BJ (cell line): ENCODE data around the gene NMRAL1. TPM values are rescaled to one million over a fixed set of nuclear protein-coding genes. Genes with fewer than 3 reads are reported as not detected.

Experiments
- CTCF ChIA-PET: fragments of 350-600 bp; formaldehyde crosslinking; extraction: SDS; loops from one replicate; lab custom pipeline; 2021; ENCODE audit warnings: antibody characterized with exemption, inconsistent platforms; lab: Yijun Ruan, JAX
- POLR2A ChIA-PET: fragments of 300-600 bp; sonication (Branson Sonifier 250); formaldehyde crosslinking; extraction: SDS; loops from one replicate; lab custom pipeline; 2021; ENCODE audit warnings: antibody characterized with exemption; lab: Charles Lee
- DNase-seq: peaks from one replicate; pipeline ENCODE4 v3.0.0-alpha.2; 2011; ENCODE audit warnings: low read depth
- H3K27me3 ChIP-seq: 2 replicates; pipeline ENCODE4 v1.6.0; 2011; ENCODE audit warnings: low read length; ENCODE audit not compliant: control insufficient read depth, insufficient read depth
- H3K36me3 ChIP-seq: 2 replicates; pipeline ENCODE4 v1.5.1; 2011; ENCODE audit warnings: low read length; ENCODE audit not compliant: control insufficient read depth, insufficient read depth
- H3K4me3 ChIP-seq: 2 replicates; pipeline ENCODE4 v1.5.1; 2011; ENCODE audit warnings: low read depth, mild to moderate bottlenecking, control low read depth, low read length
- polyA plus RNA-seq: library from polyadenylated mRNA; depleted of rRNA; stranded (reverse); fragments of >200 nt; gene quantifications from 2 replicates; pipeline ENCODE4 v1.2.3, GENCODE V29; 2011
- TF ChIP-seq, protein P1 (sequence below): IDR thresholded peaks from 2 replicates; pipeline ENCODE4 v1.5.1; 2011; ENCODE audit warnings: low read depth, mild to moderate bottlenecking, control low read depth, inconsistent platforms, low read length, moderate library complexity; ENCODE audit not compliant: insufficient read depth

The NMRAL1 gene
- polyA plus RNA-seq, 1 experiment, result 78.0 TPM

DNA sequence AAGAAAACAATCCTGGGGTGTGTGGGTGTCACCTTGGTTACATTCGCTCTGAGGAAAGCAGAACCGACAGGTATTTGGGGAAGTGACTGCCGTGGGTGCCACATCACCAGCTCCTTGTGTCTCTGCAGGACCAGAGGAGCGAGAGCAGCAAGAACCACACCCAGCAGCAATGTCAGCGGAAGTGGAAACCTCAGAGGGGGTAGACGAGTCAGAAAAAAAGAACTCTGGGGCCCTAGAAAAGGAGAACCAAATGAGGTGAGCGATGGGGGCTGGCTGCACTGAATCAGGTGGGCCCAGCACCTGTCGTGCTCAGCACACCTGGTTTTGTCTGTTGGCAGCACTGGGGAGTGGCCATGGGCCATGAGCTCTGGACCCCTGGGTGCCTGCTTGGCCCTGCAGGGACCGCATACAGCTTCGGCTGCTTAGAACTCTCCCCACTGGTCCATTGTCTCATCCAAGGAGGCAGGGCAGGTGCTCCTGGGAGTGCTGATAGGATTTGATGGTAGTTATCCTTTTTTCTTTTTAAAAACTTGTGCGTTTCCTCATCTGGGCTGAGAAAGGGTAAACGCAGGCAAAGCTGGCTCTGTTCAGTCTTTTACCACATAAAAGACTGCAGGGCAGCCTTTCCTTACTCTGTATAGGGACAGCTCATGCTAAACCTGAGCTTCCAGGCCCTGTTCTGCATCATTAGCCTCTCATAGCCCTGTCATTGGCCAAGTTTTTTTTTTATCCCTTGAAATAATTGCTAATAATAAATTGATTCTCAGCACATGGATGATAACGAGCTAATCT, 31.1 kb upstream of the NMRAL1 start:
- TF ChIP-seq, protein P1, sequence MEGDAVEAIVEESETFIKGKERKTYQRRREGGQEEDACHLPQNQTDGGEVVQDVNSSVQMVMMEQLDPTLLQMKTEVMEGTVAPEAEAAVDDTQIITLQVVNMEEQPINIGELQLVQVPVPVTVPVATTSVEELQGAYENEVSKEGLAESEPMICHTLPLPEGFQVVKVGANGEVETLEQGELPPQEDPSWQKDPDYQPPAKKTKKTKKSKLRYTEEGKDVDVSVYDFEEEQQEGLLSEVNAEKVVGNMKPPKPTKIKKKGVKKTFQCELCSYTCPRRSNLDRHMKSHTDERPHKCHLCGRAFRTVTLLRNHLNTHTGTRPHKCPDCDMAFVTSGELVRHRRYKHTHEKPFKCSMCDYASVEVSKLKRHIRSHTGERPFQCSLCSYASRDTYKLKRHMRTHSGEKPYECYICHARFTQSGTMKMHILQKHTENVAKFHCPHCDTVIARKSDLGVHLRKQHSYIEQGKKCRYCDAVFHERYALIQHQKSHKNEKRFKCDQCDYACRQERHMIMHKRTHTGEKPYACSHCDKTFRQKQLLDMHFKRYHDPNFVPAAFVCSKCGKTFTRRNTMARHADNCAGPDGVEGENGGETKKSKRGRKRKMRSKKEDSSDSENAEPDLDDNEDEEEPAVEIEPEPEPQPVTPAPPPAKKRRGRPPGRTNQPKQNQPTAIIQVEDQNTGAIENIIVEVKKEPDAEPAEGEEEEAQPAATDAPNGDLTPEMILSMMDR, result no peak
- ChIA-PET POLR2A (interaction anchor here (0.7 kb wide), 1 partner anchor 37 kb away, joined by 4 read pairs; no protein-coding TSS in a partner anchor), CTCF (interaction anchor here (0.6 to 6.8 kb wide), 22 partner anchors 9 to 198 kb away, joined by 3 to 110 read pairs (median 5); partner anchors contain the start of genes HMOX2 and MGRN1)
- Histone ChIP-seq H3K27me3 (no peaks in the 10 kb centered on the region), H3K36me3 (peaks cover 26% of the 10 kb centered on the region), H3K4me3 (no peak overlapping the region)
- no peak for DNase-seq

GRCh38 chr16:4501071-4501478, 26.6 kb upstream of the NMRAL1 start:
- H3K27me3 ChIP-seq, result no peaks in the 10 kb centered on the region
- DNase-seq, result no peak

DNA sequence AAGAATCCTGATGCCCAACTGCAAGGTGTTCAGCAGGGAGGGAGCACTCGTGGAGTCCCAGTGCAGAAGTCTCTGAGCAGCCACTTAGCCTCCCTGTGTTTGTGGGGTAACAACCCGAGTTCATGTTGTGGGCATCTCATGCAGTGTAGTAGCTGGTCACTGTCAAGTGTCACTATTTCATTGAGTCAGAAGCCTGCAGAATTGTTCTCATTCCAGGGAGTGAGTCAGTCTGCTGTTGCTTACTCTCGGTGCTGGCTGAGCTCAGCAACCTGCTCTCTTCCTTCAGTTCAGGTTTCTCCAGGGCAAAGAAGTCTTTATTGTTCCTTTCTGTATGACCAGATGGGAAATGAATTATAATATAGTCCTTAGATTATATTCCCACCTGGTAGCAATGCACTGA, 25.8 kb upstream of the NMRAL1 start:
- TF ChIP-seq, protein P1, result no peak
- no peak for DNase-seq
- Histone ChIP-seq H3K36me3 (no peaks in the 10 kb centered on the region), H3K4me3 (no peak overlapping the region), H3K27me3 (no peaks in the 10 kb centered on the region)
- CTCF ChIA-PET, result interaction anchor here (0.7 to 1.9 kb wide), 12 partner anchors 8 to 211 kb away, joined by 3 to 7 read pairs (median 4); partner anchors contain the start of genes CDIP1 and HMOX2
- POLR2A ChIA-PET, result interaction anchor here (0.6 kb wide), 1 partner anchor 12 kb away, joined by 4 read pairs; no protein-coding TSS in a partner anchor

More at GRCh38 chr16:4501071-4501478, 26.6 kb upstream of the NMRAL1 start:
- CTCF ChIA-PET, result interaction anchor here (0.6 to 1.9 kb wide), 11 partner anchors 9 to 455 kb away, joined by 3 to 7 read pairs (median 5); partner anchors contain the start of genes CDIP1 and HMOX2
- POLR2A ChIA-PET, result no interaction called here
- TF ChIP-seq, protein P1, result no peak
- no peak overlapping the region for H3K4me3 ChIP-seq
- peaks cover 2% of the 10 kb centered on the region for H3K36me3 ChIP-seq

DNA sequence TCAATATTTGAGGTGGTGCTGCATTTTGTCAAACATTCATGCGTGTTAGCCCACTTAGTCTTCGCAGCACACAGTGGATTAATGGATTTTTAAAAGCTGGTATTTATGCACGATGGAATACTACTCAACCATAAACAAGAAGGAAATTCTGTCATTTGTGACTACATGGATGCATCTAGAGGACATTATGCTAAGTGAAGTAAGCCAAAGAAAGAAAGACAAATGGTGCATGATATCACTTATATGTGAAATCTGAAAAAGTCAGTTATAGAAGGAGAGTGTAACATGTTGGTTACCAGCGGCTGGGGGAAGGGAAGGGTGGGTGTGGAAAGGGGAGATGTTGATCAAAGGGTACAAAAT, 24.8 kb upstream of the NMRAL1 start:
- TF ChIP-seq, protein P1, result no peak
- Histone ChIP-seq H3K4me3 (no peak overlapping the region), H3K27me3 (no peaks in the 10 kb centered on the region), H3K36me3 (no peaks in the 10 kb centered on the region)
- ChIA-PET POLR2A (no interaction called here), CTCF (interaction anchor here (0.9 to 1.6 kb wide), 4 partner anchors 9 to 87 kb away, joined by 3 to 5 read pairs (median 4); partner anchors contain the start of gene HMOX2)
- DNase-seq, result no peak

DNA sequence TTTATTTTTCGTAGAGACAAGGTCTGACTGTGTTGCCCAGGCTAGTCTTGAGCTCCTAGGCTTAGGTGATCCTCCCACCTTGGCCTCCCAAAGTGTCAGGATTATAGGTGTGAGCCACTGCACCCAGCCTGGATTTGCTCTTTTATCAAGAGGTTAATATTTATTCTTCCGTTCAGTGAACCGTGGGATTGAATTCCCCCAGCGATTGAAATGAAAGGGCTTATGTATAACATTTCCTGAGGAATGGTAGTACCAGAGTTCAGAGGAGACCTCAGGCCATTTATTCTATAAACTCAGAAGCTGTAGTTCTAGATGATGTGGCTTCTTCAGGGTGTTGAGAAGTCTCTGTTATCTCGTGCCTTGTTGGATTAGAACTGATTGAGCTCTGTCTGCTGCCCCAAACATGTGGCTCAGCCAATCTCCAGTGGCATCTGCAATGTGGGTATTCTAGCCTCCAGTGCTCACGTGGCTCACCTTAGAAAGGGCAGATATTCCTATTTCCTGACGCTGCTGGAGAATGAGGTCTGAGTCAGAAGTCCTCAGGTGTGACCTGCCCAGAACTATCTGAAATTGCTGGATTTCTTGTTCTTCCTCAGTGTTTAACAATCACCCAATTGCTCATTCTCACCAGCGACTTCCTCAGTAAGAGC, 24.2 kb upstream of the NMRAL1 start:
- ChIA-PET CTCF (interaction anchor here (0.9 to 1.6 kb wide), 2 partner anchors 8 to 12 kb away, joined by 4 to 5 read pairs; no protein-coding TSS in a partner anchor), POLR2A (no interaction called here)
- no peak for DNase-seq
- TF ChIP-seq, protein P1, result no peak
- H3K27me3 ChIP-seq, result no peaks in the 10 kb centered on the region
- H3K4me3 ChIP-seq, result no peak overlapping the region
- H3K36me3 ChIP-seq, result no peaks in the 10 kb centered on the region
